Epithelial cell of umbilical artery (primary cell): Measurements from ENCODE around the gene DENND5B. TPM values are rescaled to one million over a fixed set of nuclear protein-coding genes. Genes with fewer than 3 reads are reported as not detected.

Experiments
- total RNA-seq: library from RNA; depleted of rRNA; stranded (reverse); fragments of >200 nt; gene quantifications from 2 replicates; pipeline ENCODE4 v1.2.3, GENCODE V29; 2014

Gene DENND5B
- total RNA-seq, result 7.8 and 11.2 TPM in 2 replicates

DNA sequence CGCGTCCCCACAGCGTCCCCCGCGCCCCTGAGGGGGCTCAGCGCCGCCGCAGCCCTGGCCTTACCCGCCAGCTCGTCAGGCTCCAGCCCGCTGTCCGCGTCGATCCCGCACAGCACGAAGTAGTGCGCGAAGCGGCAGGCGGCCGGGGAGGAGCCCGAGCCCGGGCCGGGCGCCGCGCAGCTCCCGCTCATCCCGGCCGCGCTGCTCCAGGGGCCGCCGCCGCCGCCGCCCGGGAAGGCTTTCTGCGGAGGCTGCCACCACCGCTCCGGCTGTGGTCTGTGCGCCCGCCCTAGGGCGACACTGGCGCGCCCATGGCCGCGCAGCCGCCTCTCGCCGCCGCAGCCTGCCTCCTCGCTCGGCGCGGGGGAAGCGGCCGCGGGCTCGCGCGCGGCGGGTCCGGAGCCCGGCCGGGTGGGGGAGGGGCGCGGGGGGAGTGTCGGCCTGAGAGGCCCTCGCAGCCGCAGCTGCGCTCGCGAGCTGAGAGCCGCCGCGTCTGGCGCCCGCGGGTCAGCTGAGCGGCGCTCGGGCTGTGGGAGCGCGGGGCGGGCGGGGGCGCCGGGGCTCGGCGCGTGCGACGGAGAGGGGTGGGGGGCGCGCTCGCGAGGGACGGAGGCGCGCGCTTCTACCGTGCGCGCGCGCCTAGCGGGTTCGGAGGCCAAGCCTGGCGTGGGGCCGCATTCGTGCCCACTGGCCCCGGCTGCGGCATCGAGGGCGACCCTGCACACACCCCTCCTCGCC lies at the start of gene DENND5B:
Gene DENND5B, minus strand, starts transcription at position 495 of the 738 bp plus-strand sequence. Its CDS starts 304 bp downstream, at position 191.

Other genes with a start within 250 kb of the DENND5B start
- 2.6 and 2.9 TPM in 2 replicates for gene ETFBKMT, start 68.6 kb upstream of the DENND5B start, total RNA-seq
- 19.8 TPM in 2 replicates for gene AMN1, start 137.9 kb upstream of the DENND5B start, total RNA-seq